Activated CD8-positive, alpha-beta memory T cell treated with anti-CD3 and anti-CD28 coated beads, Interleukin-2, amount 50 U/mL, for 1 hour (primary cell): ENCODE results near the gene RPS19.
A peak's percentile ranks its signal among the peaks of the same experiment; 100 is the strongest.

Experiments
- DNase-seq: peaks from one replicate; pipeline ENCODE4 v3.0.0-alpha.2; 2020; ENCODE audit errors: extremely low read depth

Gene RPS19

DNA sequence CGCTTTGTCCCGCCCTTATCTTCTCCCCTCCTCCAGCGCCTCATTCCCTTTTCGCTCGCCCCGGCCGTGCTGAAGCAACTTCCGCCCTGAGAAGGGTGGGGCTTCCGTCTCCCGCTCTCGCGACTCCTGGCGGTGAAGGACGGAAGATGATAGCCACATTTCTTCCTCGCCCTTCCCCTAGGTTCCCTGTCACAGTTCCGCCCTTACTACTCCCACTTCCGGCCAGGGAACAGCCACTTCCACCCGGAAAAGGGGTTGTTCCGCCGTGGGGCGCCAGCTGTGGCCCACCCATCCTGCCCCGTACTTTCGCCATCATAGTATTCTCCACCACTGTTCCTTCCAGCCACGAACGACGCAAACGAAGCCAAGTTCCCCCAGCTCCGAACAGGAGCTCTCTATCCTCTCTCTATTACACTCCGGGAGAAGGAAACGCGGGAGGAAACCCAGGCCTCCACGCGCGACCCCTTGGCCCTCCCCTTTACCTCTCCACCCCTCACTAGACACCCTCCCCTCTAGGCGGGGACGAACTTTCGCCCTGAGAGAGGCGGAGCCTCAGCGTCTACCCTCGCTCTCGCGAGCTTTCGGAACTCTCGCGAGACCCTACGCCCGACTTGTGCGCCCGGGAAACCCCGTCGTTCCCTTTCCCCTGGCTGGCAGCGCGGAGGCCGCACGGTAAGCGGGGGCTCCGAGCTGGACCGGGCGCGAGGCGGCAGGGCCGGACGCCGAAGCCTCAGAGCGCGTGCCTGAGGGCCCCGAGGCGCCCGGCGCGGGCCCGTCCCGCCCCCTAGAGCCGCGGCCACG lies at the start of gene RPS19:
RPS19 (plus strand) TSS at position 638 of the 801 bp plus-strand sequence. CDS start 520 bp downstream, outside the sequence.
- DNase-seq: peak; percentile 90

DNA sequence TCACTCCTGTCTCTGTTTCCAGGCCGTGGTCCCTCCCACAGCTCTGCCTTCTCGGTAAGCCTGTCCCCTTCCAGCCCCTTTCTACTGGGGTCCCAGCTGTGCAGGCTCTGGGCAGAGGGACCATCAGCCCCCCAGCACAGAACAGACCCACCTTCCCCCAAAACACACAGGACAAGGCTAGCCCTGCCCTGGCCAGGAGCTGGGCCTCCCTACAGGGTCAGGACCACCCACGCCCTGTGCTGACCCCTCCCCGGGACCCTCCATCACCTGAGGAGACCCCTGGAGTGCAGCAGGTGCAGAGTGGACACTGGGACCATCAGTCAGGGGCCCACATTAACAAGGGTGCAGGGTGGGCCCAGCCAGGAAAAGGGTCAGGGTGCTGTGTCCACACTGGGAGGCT lies 49.8 kb upstream of the RPS19 start:
- DNase-seq: no peak

DNA sequence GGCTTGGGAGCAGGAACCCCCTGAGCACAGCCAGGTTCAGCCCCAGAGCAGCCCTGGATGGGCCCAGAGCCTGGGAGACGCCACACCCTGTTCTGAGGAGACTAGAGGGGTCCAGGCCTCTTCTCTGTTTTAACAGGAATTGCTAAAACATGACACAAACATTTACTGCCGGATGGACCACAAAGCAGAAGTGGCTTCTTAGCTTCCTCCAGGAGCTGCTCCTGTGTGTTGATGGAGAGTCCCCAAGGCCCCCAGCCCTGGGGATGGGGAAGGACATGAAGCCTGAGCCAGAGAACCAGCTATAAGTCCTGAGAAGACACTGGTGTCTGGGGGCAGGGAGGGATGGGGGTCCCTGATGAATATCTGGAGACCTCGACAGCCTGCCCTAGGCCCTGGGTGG lies 49.0 kb upstream of the RPS19 start:
- DNase-seq: no peak

DNA sequence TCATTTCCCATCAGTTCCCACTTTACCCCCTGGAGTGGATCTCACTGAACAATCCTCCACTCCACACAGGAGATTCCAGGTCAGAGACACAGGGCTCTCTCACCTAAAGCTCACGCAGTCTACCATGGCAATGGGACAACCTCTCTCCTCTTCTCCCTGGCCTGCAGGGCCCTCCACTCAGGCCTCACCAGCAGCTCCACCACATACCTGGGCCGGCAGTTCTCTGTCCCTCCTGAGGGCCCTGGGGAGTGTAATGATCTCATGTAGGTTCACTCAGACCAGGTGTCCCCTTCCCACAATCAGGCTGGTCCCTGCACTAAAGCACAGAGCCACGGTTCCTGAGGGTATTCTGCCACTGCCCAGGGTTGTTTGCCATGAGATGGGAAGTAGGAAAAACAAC lies 48.1 kb upstream of the RPS19 start:
- no peak for DNase-seq

DNA sequence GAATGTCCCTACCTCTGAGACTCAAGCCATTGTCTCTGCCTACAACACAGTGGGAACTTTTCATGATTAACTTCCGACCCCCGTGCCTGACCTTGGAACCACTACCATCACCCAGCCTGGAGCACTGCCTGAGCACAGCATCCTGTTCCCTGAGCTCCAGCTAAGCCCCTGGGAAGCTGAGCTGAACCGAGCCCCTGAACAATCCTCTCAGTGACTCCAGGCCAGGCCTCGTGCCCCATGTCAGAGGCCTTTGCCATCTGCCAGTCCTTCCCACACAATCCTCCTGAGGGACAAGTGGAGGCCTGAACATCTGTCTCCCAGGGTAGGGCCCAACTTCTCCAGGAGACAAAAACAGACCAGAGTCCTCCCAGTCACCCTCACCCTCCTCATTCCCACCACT lies 46.1 kb upstream of the RPS19 start:
- no peak for DNase-seq

DNA sequence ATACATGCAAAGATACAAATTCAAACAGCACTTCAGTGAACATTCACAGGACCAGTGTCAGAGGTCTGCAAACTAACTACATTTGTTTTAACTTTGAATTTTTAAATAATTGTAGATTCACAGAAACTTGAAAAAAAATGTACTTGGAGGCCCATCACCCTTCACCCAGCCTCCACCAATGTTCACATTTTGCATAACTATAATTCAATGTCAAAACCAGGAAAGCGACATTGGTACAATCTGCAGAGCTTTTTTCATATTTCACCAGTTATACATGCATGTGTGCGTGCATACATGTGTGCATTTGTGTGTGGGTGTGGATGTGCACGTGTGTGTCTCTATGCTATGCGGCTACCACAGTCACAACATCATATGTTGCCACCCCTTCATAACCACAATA lies 44.8 kb upstream of the RPS19 start:
- DNase-seq: no peak

DNA sequence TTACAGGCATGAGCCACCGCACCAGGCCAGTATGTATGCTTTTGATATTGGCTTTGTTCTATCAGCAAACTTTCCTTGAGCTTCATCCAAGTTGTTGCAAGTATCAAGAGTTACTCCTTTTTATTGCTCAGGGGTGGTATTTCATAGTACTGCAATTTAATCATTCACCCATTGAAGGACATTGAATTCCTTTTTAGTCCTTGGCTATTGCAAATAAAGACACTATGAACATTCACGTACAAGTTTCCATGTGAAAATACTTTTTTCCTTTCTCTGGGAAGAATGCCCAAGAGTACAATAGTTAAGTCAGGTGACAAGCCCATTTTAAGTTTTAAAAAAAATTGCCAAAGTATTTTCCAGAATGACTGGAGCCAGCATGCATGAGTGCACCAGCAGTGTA lies 43.3 kb upstream of the RPS19 start:
- DNase-seq: no peak

DNA sequence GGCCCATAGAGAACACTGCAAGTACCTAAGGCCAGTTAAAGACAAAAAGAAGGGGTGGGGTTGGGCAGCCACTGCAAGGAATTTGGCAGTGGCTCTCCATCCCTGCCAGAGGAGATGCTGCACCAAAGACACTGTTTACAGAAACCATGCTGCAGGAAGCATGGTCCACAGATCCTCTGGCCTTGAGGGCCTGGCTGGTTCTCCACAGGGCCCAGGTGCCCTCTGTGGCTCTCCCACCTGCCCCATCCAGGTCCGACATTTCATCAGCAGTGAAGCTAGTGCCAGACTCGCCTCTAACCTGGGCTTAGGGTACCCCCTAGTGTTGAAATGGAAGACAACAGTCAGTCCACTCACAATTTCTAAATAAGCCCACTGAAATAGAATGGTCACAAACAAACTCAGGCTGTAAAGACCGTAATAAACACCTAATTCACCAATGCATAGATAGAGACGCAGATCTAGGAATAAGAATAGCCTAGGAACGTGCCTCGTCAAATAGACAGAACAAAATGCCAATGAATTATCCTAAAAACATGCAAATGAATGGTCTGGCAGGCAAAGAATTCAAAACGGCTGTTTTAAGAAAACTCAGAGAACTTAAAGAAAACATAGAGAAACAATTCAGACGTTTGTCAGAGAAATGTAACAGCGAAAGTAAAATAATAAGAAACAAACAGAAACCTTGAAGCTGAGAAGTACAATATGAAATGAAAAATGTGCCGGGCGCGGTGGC lies 38.9 kb upstream of the RPS19 start:
- peak; percentile 29 for DNase-seq

DNA sequence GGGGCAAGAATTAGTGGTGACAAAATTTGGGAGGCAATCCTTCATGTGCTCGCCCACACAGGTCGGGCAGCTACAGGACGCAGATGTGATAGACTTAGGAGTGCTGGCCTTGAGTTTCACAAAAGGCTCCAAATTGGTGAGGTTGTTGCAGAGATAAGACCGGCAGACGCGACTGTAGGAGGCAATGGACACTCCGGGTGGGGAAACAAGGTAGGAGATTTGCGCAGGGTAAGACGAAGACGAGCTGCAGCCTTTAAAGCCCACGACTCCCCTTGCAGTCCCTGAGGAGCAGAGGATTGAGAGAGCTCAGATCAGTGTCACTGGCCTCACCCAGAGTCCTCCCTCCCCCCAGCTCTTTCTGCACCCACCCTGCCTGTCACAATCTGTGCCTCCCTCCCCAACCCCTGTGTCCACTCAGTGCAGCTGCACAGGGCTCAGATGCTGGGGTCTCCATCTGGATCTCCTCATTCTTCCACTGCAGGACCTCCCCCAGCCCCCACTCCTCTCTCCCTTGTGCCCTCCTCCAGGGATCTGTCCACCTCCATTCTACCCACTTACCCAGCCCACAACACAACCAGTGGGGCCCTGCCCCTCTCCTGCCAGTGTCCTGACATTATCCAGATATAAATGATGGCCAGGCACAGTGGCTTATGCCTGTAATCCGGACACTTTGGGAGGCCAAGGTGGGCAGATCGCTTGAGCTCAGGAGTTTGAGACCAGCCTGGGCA lies 21.9 kb upstream of the RPS19 start:
- no peak for DNase-seq

DNA sequence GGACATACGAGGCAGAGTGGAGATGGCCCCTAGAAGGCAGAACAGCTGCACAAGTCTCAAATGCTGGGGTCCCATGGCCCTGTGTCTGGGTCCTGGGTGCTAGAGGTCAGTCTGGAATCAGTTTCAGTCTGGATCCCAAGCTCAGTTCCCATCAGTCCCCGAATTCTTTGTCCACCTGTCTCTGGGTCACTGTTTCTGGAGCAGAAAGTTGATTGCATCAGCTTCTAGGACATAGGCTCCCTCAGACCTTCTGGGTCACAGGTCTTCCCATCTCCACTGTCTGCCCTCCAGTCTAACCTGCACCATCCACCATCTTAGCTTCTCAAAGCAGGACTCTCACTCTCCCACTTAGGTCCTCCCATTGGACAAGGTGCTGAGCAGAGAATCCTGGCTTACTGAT lies 20.8 kb upstream of the RPS19 start:
- DNase-seq: no peak

DNA sequence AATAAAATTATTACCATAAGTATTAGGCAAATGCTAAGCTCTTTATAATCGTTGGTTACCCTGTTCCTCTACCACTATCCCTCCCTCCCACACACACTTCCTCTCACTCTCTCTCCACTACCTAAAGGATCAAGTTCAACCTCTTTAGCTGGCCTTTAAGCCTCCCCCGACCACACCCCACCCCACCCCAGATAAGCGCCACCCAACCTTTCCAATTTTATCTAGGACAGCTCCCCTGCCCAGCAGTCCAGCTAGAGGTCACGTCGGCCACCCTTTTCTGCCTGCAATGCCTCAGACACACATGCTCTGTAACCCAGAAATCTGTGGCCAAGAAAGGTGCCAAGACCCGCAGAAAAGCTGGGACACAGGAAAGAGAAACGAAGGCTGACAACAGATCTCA lies 16.7 kb upstream of the RPS19 start:
- no peak for DNase-seq

DNA sequence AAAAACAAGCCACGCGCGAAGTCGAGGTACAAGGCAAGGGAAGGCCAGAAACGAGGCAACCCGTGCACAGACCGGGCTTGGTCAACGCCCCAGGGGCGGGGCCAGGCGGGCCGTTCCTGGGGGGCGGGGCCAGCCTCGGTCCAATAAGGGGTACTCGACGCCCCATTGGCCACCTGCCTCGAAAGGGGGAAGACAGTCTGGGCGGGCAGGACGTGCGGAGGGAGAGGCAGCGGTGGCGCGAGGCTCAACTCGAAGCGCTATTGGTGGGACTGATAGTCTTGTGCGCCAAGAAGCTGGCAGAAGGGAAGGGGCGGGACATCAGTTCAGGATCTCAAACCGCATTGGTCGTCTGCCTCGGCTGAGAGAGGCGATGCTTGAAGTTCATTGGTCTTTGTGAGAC lies 15.5 kb upstream of the RPS19 start, which contains the start of gene LYPD4:
LYPD4 (minus strand) TSS at position 83 of the 400 bp plus-strand sequence. CDS start 5,398 bp downstream, outside the sequence.
- no peak for DNase-seq

DNA sequence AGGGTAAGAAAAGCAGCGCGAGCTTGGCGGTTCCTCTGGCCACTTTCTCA lies 15.2 kb upstream of the RPS19 start, which contains the start of gene DMRTC2:
DMRTC2 (plus strand) TSS at position 42 of the 50 bp plus-strand sequence. CDS start 2,387 bp downstream, outside the sequence.
- no peak for DNase-seq

DNA sequence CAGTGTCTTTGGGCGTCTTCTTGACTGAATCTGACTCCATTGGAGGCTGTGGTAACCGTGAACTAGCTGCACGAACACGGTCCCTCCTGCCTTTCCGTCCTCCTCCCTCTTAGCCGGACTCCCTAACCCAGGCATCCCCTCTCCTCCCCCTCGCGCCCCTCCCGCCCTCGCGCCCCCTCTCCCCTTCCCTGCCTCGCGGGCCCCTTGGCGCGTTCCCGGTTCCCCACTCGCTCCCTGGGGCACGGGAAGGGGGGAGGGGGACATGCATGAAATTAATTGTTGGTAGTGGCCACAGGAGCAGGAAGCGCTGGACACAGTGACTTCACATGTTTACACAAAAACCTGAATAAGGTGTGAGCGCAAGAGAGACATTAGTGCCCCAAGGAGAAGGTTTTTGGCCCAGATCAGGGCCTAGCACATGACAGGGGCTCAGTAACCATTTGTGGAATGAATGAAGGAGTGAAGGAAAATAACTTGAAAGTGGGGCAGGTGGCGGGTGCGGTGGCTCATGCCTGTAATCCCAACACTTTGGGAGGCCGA lies 14.9 kb upstream of the RPS19 start:
- DNase-seq: no peak

DNA sequence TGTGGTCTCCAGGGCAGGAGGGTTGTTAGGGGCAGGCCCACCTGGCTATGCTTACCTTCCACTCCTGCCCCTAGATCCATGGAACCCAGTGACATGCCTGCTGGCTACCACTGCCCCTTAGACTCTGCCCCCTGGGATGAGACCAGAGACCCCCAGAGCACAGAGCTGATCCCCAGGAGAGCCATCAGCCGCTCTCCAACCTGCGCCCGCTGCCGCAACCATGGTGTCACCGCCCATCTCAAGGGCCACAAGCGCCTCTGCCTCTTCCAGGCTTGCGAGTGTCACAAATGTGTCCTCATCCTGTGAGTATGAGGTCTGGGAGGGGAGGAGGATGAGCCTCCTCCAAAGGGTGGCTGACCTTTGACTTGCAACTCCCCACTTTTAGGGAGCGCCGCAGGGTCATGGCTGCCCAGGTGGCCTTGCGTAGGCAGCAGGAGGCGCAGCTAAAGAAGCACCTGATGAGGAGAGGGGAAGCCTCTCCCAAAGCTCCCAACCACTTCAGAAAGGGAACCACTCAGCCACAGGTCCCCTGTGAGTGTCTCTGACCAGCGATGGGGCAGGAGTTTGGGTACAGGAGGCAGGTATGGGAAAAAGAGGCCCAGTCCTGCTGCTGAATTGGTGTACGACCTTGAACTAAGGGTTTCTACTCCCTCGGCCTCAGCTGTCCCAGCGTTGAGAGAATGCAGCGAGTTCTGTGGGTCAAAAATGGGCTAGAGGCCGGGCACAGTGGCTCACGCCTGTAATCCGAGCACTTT lies 12.5 kb upstream of the RPS19 start:
- DNase-seq: no peak

DNA sequence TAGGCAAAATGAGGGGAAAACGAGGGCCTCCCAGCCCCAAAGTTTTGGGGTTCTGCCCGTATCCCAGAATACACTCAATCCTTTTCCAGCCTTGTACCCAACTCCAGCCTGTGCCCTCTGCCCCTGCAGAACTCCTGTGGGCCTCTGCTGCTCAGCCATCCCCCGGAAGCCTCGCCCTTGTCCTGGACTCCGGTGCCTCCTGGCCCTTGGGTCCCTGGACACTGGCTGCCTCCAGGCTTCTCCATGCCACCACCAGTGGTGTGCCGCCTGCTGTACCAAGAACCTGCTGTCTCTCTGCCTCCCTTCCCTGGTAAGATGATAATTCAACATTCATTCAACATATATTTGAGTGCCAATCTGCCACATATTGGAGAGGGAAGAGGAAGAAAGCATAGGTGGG lies 11.4 kb upstream of the RPS19 start:
- DNase-seq: no peak

DNA sequence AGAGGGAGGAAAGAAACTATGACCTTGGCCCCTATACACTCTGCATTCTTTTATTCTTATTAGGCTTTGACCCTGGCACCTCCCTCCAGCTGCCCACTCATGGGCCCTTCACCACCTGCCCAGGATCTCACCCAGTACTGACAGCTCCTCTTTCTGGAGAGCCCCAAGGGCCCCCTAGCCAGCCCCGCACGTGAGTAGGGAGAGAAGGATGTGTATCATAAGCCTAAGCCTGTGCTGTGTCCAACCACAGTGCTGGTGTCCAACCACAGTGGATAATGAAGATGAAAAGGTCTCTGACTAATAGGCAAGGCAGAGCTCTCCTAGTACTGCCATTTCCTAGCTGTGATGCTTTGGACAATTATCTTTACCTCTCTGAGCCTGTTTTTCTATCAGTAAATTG lies 11.0 kb upstream of the RPS19 start:
- no peak for DNase-seq

DNA sequence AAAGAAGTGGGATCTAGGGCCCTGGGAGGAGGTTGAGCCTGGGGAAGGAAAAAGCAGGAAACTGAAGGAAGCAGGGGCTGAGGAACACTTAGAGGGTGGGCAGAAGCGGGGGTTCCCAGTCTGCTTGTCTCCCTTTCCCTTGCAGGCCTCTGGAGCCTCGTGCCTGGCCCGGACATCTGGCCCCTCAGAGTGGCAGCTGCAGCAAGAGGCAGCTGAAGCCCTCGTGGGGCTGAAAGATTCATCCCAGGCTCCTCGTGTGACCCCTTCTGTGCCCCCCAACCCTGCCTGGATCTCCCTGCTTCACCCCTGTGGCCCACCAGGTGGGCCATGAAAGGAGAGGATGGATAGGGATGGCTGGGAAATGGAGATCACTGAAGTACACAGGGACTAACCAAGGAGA lies 9.7 kb upstream of the RPS19 start:
- DNase-seq: no peak

DNA sequence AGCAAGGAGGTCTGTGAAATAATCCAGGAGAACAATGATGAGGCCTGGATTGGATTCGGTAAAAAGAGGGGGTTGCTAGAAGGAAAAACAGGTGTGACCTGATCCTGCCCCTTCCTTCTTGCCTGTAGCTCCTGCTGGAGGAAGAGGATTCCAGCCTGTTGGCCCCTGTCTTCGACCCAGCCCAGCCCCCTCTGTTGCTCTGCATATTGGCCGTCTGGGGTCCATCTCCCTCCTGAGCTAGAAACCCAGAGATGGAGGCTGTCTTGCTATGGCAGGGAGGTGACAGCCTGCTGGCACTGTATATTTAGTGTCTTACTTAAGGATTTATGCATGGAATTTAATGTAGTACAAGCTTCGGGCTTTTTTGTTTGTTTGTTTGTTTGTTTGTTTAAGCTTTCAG lies 8.6 kb upstream of the RPS19 start:
- DNase-seq: no peak

DNA sequence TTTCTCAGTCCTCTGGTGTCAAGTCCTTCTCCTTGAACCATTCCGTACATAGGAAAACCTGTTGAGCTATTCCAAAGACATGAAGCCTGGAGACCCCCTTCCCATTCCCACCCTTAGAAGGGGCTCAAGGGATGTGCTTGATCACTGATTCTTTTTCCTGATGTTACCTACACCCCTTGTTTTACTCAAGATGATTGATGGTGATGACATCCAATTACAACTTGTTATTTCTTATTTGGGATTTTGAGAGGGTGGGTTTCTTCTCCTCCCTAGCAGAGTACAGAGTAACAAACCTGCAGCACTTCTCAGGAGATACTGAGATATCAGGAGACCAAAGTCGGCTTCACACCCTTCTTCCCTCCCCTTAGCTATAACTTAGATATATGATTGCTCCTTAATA lies 6.7 kb upstream of the RPS19 start:
- DNase-seq: no peak

DNA sequence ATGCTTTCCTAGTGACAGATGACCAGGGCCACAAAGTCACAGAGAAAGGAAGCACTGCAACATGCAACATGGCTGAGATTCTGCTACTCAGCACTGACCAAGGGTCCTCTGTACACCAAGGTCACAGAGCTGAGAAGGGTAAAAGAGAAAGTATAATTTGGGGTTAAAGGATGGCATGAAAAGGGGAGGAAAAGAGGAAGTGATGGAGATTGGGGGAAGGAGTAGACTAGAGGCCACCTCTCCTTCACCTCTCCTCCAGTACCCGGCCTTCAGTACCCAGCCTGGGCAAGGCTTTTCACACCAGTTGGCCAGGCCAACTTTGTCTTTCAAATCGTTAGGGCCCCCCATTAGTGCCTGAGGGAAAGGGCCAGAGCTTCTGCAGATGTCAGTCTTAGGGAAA lies 6.3 kb upstream of the RPS19 start:
- no peak for DNase-seq

DNA sequence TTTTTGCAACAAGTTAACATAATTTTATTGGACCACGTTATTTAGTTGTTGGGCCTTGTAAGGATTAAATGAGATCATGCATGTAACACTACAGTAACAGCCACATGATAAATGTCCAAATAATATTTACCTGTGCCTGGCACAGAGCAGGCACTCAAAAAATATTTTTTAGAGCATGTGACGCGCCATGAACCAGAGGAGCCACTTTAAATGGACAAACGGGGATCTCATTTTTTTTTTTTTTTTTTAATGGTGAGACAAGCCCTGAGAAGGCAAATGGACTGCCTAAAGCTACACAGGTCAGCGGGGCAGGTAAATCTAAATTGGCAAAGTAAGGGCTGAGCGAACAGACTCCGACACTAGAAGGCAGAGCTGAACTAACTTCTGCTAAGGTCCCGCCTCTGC lies 840 bp upstream of the RPS19 start:
- DNase-seq: no peak
